Subcutaneous abdominal adipose tissue (tissue), 5 donors: Measurements from ENCODE around the gene ARHGEF10L.

Experiments used
- H3K27ac ChIP-seq: one replicate; pipeline ENCODE4 v1.7.0; 2013; ENCODE audit warnings: low read depth, mild to moderate bottlenecking, inconsistent platforms, low read length, moderate library complexity
- H3K27me3 ChIP-seq, 5 donors: one replicate each; pipeline ENCODE4 v1.7.0; 2013; ENCODE audit warnings: low read length in 5 of 5, inconsistent platforms in 1 of 5; ENCODE audit not compliant: control insufficient read depth in 5 of 5, insufficient read depth in 4 of 5
- H3K36me3 ChIP-seq, 5 donors: one replicate each; pipeline ENCODE4 v1.7.0; 2013; ENCODE audit warnings: low read length in 5 of 5; ENCODE audit not compliant: control insufficient read depth in 5 of 5, insufficient read depth in 5 of 5
- H3K4me1 ChIP-seq, 5 donors: one replicate each; pipeline ENCODE4 v1.7.0; 2013; ENCODE audit warnings: low read length in 5 of 5, mild to moderate bottlenecking in 3 of 5, moderate library complexity in 1 of 5; ENCODE audit not compliant: control insufficient read depth in 5 of 5, insufficient read depth in 5 of 5
- H3K4me3 ChIP-seq, 5 donors: one replicate each; pipeline ENCODE4 v1.7.0; 2013; ENCODE audit warnings: low read length in 5 of 5, low read depth in 1 of 5
- H3K9ac ChIP-seq, 5 donors: one replicate each; pipeline ENCODE4 v1.7.0; 2013; ENCODE audit warnings: low read length in 5 of 5, mild to moderate bottlenecking in 4 of 5, moderate library complexity in 3 of 5
- H3K9me3 ChIP-seq, 5 donors: one replicate each; pipeline ENCODE4 v1.7.0; 2013; ENCODE audit warnings: low read length in 5 of 5; ENCODE audit not compliant: control insufficient read depth in 5 of 5
- donor health status: healthy.
- donor health status: healthy.
- donor health status: healthy.
- donor health status: healthy.
- donor health status: healthy.

Gene ARHGEF10L

DNA sequence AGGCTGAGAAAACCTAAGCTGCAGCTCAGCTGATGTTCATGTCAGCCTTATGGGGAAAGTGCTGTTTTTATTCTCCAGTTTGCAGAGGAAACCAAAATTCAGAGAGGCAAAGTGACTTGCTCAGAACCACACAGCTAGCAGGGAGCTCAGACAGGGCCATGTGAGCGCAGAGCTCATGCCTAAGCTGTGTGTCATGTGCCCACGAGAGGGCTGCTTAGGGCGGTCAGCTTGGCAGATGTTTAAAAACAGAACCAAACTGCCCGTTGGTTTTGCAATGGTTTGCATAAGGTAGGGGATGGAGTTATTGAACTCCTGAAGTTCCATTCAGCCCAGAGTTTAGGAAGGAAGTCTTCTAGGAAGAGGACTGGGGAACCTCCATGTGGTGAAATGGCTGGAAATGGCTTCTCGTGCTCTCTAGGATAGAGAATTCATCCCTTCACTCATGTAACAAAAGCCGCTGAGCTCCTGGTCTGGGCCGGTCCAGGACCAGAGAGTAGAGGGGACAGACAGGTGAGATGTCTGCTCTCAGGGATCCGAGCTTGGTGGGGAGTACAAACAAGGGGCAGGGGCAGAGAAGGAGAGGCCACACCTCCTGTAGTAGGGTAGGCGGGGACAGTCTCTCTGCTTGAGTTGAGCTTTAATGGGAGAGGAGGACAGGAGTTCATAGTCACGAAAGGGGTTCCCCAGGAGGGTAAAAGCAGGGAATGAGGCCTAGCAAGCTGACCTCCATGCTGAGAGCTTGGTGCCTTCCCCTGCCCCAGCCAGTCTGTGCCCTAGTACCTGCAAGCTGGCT is 46.9 kb downstream of the ARHGEF10L start:
- Histone ChIP-seq H3K9ac (no peak overlapping the region), H3K4me1 (peaks cover 8 to 52% (median 47%) of the 10 kb centered on the region in 5 donors), H3K9me3 (no peaks in the 10 kb centered on the region)

GRCh38 chr1:17587693-17588047 is 48.2 kb downstream of the ARHGEF10L start:
- H3K27me3 ChIP-seq = no peaks in the 10 kb centered on the region
- peak overlapping the region; percentile 85 for H3K27ac ChIP-seq
- H3K9ac ChIP-seq = peak overlapping the region in 1 of 5 donors; percentile 12
- H3K4me3 ChIP-seq = peak overlapping the region in 1 of 5 donors; percentile 9
- H3K4me1 ChIP-seq = peaks cover 8 to 58% (median 48%) of the 10 kb centered on the region in 5 donors
- H3K36me3 ChIP-seq = peaks cover 0 to 9% (median 4%) of the 10 kb centered on the region in 5 donors
- no peaks in the 10 kb centered on the region for H3K9me3 ChIP-seq

More for the DNA sequence above, 46.9 kb downstream of the ARHGEF10L start:
- H3K27me3 ChIP-seq = no peaks in the 10 kb centered on the region
- H3K27ac ChIP-seq = peak overlapping the region; percentile 85
- peaks cover 0 to 16% (median 4%) of the 10 kb centered on the region in 5 donors for H3K36me3 ChIP-seq
- H3K4me3 ChIP-seq = no peak overlapping the region

- no peaks in the 10 kb centered on the region for H3K27me3 ChIP-seq
- peak overlapping the region; percentile 85 for H3K27ac ChIP-seq
- H3K4me1 ChIP-seq = peaks cover 8 to 59% (median 48%) of the 10 kb centered on the region in 5 donors
- H3K4me3 ChIP-seq = peak overlapping the region in 4 of 5 donors; percentile 15 to 37 (median 19)
- no peaks in the 10 kb centered on the region for H3K9me3 ChIP-seq
- peak overlapping the region in 2 of 5 donors; percentile 12 to 50 for H3K9ac ChIP-seq
- H3K36me3 ChIP-seq = peaks cover 0 to 14% (median 6%) of the 10 kb centered on the region in 5 donors
Observed at GRCh38 chr1:17588048-17588871, 48.8 kb downstream of the ARHGEF10L start.

GRCh38 chr1:17591814-17592430 is 52.4 kb downstream of the ARHGEF10L start:
- Histone ChIP-seq H3K27me3 (no peaks in the 10 kb centered on the region), H3K27ac (no peak overlapping the region), H3K9me3 (no peaks in the 10 kb centered on the region), H3K4me3 (no peak overlapping the region), H3K9ac (no peak overlapping the region), H3K36me3 (peaks cover 0 to 17% (median 5%) of the 10 kb centered on the region in 5 donors), H3K4me1 (peaks cover 9 to 54% (median 47%) of the 10 kb centered on the region in 5 donors)

DNA sequence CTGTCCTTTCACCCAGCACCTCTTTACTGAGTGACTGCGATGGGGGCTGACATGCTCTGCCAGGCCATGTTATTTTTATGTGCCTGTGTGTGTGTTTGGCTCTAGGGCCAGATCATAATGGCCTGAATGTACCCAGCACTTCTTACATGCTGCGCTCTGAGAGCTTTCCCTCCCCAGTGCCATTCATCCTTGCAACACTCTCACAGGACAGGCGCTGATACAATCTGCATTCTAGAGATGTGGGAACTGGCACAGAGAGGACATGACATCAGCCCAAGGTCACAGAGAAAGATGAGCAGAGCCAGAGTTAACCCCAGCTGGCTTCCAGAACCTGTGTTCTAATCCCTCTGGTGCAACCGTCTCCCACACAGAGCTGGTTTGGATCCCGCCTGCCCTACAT is 54.5 kb downstream of the ARHGEF10L start:
- peaks cover 0 to 17% (median 5%) of the 10 kb centered on the region in 5 donors for H3K36me3 ChIP-seq

DNA sequence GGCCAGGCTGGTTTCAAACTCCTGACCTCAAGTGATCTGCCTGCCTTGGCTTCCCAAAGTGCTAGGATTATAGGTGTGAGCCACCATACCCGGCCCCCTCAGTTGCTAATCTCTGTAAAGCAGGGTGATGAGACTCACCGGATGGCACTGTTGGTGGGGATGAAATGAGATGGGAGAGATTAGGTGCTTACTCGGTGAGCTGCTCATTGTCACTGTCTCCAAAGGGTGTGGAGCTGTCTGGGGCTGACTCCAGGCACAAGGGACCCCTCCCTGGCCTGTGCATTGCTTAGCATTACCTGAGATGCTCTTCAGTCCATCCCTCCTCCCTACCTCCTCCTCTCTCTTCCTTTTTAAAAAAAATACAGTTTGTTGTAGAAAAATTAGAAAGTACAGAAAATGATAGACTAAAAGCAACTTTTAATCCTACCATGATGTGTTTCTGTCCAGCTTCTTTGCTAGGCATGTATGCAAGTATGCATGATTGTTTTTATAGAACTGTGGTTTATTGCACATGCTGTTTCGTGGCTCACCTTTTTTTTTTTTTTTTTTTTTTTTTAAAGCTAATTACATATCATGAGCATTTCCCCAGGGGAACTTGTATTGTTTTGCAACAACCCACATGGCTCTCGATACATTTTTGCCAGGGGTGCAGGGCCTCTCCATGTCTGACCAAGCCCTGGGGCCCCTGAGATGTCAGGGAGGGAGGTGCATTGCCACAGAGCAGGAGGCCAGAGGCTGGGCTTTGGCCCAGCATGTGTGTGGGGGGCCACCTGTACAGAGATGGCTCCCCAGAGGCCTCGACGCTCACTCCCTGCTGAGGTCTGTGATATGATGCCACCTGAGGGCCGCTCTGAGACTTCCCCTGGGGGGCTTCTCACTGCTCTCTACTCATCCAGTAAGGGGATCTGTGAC is 55.4 kb downstream of the ARHGEF10L start:
- H3K27ac ChIP-seq = no peak overlapping the region
- H3K9ac ChIP-seq = no peak overlapping the region

More for the DNA sequence above, 54.5 kb downstream of the ARHGEF10L start:
- H3K27ac ChIP-seq = no peak overlapping the region
- H3K9me3 ChIP-seq = no peaks in the 10 kb centered on the region
- H3K4me3 ChIP-seq = no peak overlapping the region
- no peak overlapping the region for H3K9ac ChIP-seq
- H3K27me3 ChIP-seq = no peaks in the 10 kb centered on the region
- peaks cover 6 to 35% (median 27%) of the 10 kb centered on the region in 5 donors for H3K4me1 ChIP-seq

DNA sequence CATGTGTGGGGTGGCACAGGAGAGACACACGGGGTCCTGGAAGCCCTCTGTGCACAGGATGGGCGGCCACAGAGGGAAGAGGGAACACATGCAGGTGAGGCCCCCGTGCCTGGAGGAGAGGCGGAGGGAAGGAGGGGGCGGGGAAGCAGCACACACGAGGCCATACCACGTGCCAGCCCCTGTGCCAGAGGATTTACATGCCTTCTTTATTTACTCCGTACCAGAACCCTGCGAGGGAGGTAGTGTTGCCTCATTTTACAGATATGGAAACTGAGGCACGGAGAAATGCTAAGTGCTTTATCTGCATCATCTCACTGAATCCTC is 56.1 kb downstream of the ARHGEF10L start:
- Histone ChIP-seq H3K4me1 (peaks cover 6 to 21% (median 16%) of the 10 kb centered on the region in 5 donors), H3K9ac (no peak overlapping the region), H3K9me3 (no peaks in the 10 kb centered on the region), H3K4me3 (no peak overlapping the region), H3K27me3 (no peaks in the 10 kb centered on the region), H3K36me3 (peaks cover 0 to 17% (median 5%) of the 10 kb centered on the region in 5 donors), H3K27ac (no peak overlapping the region)

More for the DNA sequence above, 55.4 kb downstream of the ARHGEF10L start:
- Histone ChIP-seq H3K27me3 (no peaks in the 10 kb centered on the region), H3K36me3 (peaks cover 0 to 17% (median 5%) of the 10 kb centered on the region in 5 donors), H3K4me1 (peaks cover 6 to 25% (median 18%) of the 10 kb centered on the region in 5 donors), H3K4me3 (no peak overlapping the region), H3K9me3 (no peaks in the 10 kb centered on the region)

DNA sequence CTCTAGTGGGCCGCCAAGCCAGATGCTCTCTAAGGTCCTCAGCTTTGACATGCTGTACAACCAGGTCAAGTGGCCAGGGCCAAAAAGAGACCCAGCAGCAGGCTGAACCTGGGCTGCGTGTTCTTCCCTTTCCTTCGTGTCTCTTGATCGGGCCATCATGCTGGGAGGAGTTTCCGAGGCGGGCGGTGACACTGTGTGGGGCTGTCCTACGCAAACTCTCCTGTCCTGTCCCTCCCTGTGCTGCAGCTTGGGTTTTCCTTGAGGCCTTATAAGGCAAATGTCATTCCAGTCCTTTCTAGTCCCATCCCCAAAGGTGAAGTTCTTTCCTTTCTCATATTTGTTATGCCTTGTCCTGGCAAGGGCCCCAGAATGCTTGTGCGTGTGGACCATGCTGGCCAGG is 56.7 kb downstream of the ARHGEF10L start:
- Histone ChIP-seq H3K4me3 (no peak overlapping the region), H3K4me1 (peaks cover 6 to 21% (median 16%) of the 10 kb centered on the region in 5 donors), H3K36me3 (peaks cover 0 to 13% (median 5%) of the 10 kb centered on the region in 5 donors), H3K9ac (no peak overlapping the region), H3K27ac (no peak overlapping the region), H3K27me3 (no peaks in the 10 kb centered on the region), H3K9me3 (no peaks in the 10 kb centered on the region)
